Tibial artery (tissue), 4 donors: ENCODE data around the gene ITSN1.

Experiments used
- DNase-seq, 2 donors: peaks; one replicate each; pipeline ENCODE4 v3.0.0-alpha.2; 2019
- H3K27ac ChIP-seq, 2 donors: fragments of 200-600 bp; sonication (generic) in 1 of 2; 1 replicate in 1 of 2; 2 replicates in 1 of 2; pipeline ENCODE4 v1.5.1; 2018 to 2019; ENCODE audit warnings: mild to moderate bottlenecking in 1 of 2
- H3K27me3 ChIP-seq, 2 donors: fragments of 200-600 bp; sonication (generic) in 1 of 2; one replicate each; pipeline versions ENCODE4 v1.5.1 to v1.6.0; 2016 to 2019
- H3K36me3 ChIP-seq, 3 donors: fragments of 200-600 bp; sonication (generic) in 2 of 3; one replicate each; pipeline ENCODE4 v1.5.1; 2016 to 2019; ENCODE audit warnings: mild to moderate bottlenecking in 2 of 3
- H3K4me1 ChIP-seq, 4 donors: fragments of 200-600 bp; sonication (generic) in 2 of 4; 1 replicate in 3 of 4; 2 replicates in 1 of 4; pipeline ENCODE4 v1.5.1; 2016 to 2019
- H3K4me3 ChIP-seq, 2 donors: fragments of 200-600 bp; sonication (generic) in 1 of 2; 1 replicate in 1 of 2; 2 replicates in 1 of 2; pipeline ENCODE4 v1.5.1; 2018 to 2019; ENCODE audit warnings: mild to moderate bottlenecking in 2 of 2
- H3K9me3 ChIP-seq, 3 donors: fragments of 200-600 bp; sonication (generic) in 1 of 3; one replicate each; pipeline ENCODE4 v1.5.1; 2016 to 2019
- intact Hi-C: fragments of 100-400 bp; cut with DNase I; formaldehyde crosslinking; loops from one replicate; pipeline ENCODE4 v1.15.0; 2023; ENCODE audit warnings: low total_unique reads
- TF ChIP-seq, protein P1 (sequence below), 2 experiments: fragments of 200-600 bp in 1 of 2; fragments of 450-650 bp in 1 of 2; IDR thresholded peaks; one replicate each; pipeline ENCODE4 v1.5.1; 2017 to 2019; ENCODE audit warnings: antibody characterized with exemption in 2 of 2, mild to moderate bottlenecking in 1 of 2, moderate library complexity in 1 of 2

Gene ITSN1

GRCh38 chr21:33893917-33894316 is 251.6 kb downstream of the ITSN1 start:
- no peak for DNase-seq
- Histone ChIP-seq H3K27ac (no peak overlapping the region), H3K4me3 (no peak overlapping the region), H3K9me3 (no peaks in the 10 kb centered on the region), H3K36me3 (no peaks in the 10 kb centered on the region), H3K4me1 (peaks cover 0 to 18% (median 6%) of the 10 kb centered on the region in 4 donors), H3K27me3 (no peaks in the 10 kb centered on the region)
- intact Hi-C loops: loop anchor here (10.0 kb wide), 1 partner anchor 249 kb away; the partner anchor contains the start of genes CRYZL1 and ITSN1
- TF ChIP-seq, protein P1, sequence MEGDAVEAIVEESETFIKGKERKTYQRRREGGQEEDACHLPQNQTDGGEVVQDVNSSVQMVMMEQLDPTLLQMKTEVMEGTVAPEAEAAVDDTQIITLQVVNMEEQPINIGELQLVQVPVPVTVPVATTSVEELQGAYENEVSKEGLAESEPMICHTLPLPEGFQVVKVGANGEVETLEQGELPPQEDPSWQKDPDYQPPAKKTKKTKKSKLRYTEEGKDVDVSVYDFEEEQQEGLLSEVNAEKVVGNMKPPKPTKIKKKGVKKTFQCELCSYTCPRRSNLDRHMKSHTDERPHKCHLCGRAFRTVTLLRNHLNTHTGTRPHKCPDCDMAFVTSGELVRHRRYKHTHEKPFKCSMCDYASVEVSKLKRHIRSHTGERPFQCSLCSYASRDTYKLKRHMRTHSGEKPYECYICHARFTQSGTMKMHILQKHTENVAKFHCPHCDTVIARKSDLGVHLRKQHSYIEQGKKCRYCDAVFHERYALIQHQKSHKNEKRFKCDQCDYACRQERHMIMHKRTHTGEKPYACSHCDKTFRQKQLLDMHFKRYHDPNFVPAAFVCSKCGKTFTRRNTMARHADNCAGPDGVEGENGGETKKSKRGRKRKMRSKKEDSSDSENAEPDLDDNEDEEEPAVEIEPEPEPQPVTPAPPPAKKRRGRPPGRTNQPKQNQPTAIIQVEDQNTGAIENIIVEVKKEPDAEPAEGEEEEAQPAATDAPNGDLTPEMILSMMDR (IDR thresholded peaks at IDR 0.05): no peak

- H3K36me3 ChIP-seq: no peaks in the 10 kb centered on the region
- TF ChIP-seq, protein P1 (IDR thresholded peaks at IDR 0.05): peak; percentile 76 to 78
- peak overlapping the region in 1 of 2 donors; percentile 12 for H3K27ac ChIP-seq
- H3K27me3 ChIP-seq: no peaks in the 10 kb centered on the region
- peak overlapping the region; percentile 34 to 46 for H3K4me3 ChIP-seq
- H3K4me1 ChIP-seq: peaks cover 0 to 25% (median 9%) of the 10 kb centered on the region in 4 donors
- intact Hi-C loops: loop anchor here (10.0 kb wide), 1 partner anchor 250 kb away; the partner anchor contains the start of genes CRYZL1 and ITSN1
- peak; percentile 79 to 86 for DNase-seq
- H3K9me3 ChIP-seq: no peaks in the 10 kb centered on the region
These were observed 252.5 kb downstream of the ITSN1 start for GRCh38 chr21:33894736-33895288.

- Histone ChIP-seq H3K36me3 (no peaks in the 10 kb centered on the region), H3K4me3 (no peak overlapping the region), H3K4me1 (peaks cover 0 to 25% (median 9%) of the 10 kb centered on the region in 4 donors), H3K9me3 (no peaks in the 10 kb centered on the region), H3K27me3 (no peaks in the 10 kb centered on the region), H3K27ac (no peak overlapping the region)
- DNase-seq: no peak
- intact Hi-C loops: loop anchor here (10.0 kb wide), 1 partner anchor 251 kb away; the partner anchor contains the start of genes CRYZL1 and ITSN1
- TF ChIP-seq, protein P1 (IDR thresholded peaks at IDR 0.05): no peak
These were observed 253.1 kb downstream of the ITSN1 start for GRCh38 chr21:33895356-33895755.

DNA sequence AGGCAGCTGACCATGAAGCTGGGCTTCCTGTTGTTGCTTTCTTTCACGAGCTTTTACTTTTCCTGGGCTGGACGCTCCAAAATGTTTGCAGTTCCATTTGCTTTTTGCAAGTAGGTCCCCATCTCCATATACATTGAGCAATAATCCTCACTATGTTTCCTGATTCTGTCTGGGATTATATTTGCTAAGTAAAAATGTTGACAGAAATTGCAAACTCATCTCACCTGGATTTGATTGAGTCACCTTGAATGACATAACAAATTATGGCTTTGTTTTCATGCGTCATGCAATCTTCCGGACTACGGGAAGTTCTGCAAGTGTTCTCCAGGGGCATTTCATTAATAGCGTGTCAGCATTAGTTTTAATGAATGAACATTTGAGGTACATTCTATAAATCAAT is 254.4 kb downstream of the ITSN1 start:
- no peaks in the 10 kb centered on the region for H3K9me3 ChIP-seq
- H3K4me1 ChIP-seq: peaks cover 0 to 25% (median 9%) of the 10 kb centered on the region in 4 donors
- H3K27ac ChIP-seq: no peak overlapping the region
- intact Hi-C loops: loop anchor here (10.0 kb wide), 1 partner anchor 252 kb away; the partner anchor contains the start of genes CRYZL1 and ITSN1
- H3K36me3 ChIP-seq: no peaks in the 10 kb centered on the region
- H3K27me3 ChIP-seq: no peaks in the 10 kb centered on the region
- no peak for DNase-seq
- no peak overlapping the region for H3K4me3 ChIP-seq
- TF ChIP-seq, protein P1 (IDR thresholded peaks at IDR 0.05): no peak

DNA sequence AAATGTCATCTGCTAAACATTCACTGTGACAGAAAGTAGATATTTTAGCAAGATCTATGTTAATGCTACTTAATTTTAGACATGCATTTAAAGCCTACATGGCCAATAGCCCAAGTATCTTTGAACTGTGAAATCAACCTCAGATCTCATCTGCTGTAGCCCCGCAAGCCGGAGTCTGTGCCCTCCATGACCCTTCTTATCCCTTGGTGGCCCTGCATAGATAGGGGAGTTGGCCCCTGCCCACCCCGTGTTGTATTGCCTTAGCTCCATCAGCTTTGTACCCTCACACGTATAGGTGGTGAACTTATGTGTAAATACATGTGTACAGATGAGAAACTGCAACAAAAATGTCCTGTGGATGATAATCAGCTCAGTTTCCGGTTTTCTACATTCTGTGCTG is 254.8 kb downstream of the ITSN1 start:
- DNase-seq: no peak
- H3K27me3 ChIP-seq: no peaks in the 10 kb centered on the region
- TF ChIP-seq, protein P1 (IDR thresholded peaks at IDR 0.05): no peak
- no peak overlapping the region for H3K4me3 ChIP-seq
- intact Hi-C loops: loop anchor here (10.0 kb wide), 1 partner anchor 252 kb away; the partner anchor contains the start of genes CRYZL1 and ITSN1
- H3K4me1 ChIP-seq: peaks cover 0 to 25% (median 9%) of the 10 kb centered on the region in 4 donors
- no peak overlapping the region for H3K27ac ChIP-seq
- H3K9me3 ChIP-seq: no peaks in the 10 kb centered on the region
- peaks cover 0 to 2% (median under 1%) of the 10 kb centered on the region in 3 donors for H3K36me3 ChIP-seq
